ENCODE measurements around the gene TEDDM1.

DNA sequence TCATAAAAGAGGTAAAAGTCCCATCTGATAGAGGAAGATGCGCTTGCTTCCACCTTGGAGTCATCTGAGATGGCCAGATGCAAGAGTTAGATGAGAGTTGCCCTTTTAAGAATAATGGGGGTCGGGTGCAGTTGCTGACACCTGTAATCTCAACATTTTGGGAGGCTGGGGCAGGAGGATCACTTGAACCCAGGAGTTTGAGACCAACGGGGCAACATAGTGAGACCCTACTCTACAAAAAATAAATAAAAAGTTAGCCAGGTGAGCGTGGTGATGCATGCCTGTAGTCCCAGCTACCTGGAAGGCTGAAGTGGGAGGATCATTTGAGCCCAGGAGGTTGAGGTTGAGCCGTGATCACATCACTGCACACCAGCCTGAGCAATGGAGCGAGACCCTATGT lies 13.5 kb upstream of the TEDDM1 start:
- TF ChIP-seq, protein P1, sequence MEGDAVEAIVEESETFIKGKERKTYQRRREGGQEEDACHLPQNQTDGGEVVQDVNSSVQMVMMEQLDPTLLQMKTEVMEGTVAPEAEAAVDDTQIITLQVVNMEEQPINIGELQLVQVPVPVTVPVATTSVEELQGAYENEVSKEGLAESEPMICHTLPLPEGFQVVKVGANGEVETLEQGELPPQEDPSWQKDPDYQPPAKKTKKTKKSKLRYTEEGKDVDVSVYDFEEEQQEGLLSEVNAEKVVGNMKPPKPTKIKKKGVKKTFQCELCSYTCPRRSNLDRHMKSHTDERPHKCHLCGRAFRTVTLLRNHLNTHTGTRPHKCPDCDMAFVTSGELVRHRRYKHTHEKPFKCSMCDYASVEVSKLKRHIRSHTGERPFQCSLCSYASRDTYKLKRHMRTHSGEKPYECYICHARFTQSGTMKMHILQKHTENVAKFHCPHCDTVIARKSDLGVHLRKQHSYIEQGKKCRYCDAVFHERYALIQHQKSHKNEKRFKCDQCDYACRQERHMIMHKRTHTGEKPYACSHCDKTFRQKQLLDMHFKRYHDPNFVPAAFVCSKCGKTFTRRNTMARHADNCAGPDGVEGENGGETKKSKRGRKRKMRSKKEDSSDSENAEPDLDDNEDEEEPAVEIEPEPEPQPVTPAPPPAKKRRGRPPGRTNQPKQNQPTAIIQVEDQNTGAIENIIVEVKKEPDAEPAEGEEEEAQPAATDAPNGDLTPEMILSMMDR (IDR thresholded peaks at IDR 0.05) = no peak
- TF ChIP-seq POLR2A (IDR thresholded peaks at IDR 0.05) = no peak

Data from Peyer's patch (tissue), 4 donors.